Epithelial cell of prostate (primary cell): ENCODE measurements around the gene TRIM34.
"Not testable (repeated sequence)": the region's sequence is repeated elsewhere in the genome, so short reads cannot be mapped to it uniquely, and the experiment has no call there.

Experiments used
- DNase-seq: peaks from one replicate; pipeline ENCODE4 v3.0.0-alpha.2; 2011; ENCODE audit warnings: low read depth, low spot score
- H3K27ac ChIP-seq: fragments of 450-650 bp; 2 replicates; pipeline ENCODE4 v1.5.1; 2017; ENCODE audit warnings: mild to moderate bottlenecking

Gene TRIM34

GRCh38 chr11:5620651-5621521, 3.9 kb upstream of the TRIM34 start:
- H3K27ac ChIP-seq = peak overlapping the region; percentile 97
- DNase-seq = peak; percentile 63

GRCh38 chr11:5621580-5621979, 3.2 kb upstream of the TRIM34 start:
- no peak for DNase-seq
- H3K27ac ChIP-seq = peak overlapping the region; percentile 97

DNA sequence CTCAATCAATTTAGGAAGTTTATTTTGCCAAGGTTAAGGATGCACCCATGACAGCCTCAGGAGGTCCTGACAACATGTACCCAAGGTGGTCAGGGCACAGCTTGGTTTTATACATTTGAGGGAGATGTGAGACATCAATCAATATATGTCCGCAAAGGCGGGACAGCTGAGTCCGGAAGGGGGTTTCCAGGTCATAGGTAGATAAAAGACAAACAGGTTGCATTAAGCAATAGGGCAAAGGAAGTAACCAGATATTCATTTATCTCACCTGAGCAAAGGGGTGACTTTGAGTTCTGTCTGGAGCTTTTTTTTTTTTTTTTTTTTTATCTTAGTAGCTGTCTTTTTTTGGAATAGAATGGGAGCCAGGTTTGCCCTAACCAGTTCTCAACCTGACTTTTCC, 2.0 kb upstream of the TRIM34 start:
- no peak overlapping the region for H3K27ac ChIP-seq
- DNase-seq = no peak

- DNase-seq = no peak
- peak overlapping the region; percentile 65 for H3K27ac ChIP-seq
Measured at GRCh38 chr11:5625281-5625680, 480 bp downstream of the TRIM34 start.

GRCh38 chr11:5626196-5626595, 1.4 kb downstream of the TRIM34 start:
- peak overlapping the region; percentile 65 for H3K27ac ChIP-seq
- DNase-seq = no peak

GRCh38 chr11:5631417-5631816, 6.6 kb downstream of the TRIM34 start:
- no peak overlapping the region for H3K27ac ChIP-seq
- no peak for DNase-seq

DNA sequence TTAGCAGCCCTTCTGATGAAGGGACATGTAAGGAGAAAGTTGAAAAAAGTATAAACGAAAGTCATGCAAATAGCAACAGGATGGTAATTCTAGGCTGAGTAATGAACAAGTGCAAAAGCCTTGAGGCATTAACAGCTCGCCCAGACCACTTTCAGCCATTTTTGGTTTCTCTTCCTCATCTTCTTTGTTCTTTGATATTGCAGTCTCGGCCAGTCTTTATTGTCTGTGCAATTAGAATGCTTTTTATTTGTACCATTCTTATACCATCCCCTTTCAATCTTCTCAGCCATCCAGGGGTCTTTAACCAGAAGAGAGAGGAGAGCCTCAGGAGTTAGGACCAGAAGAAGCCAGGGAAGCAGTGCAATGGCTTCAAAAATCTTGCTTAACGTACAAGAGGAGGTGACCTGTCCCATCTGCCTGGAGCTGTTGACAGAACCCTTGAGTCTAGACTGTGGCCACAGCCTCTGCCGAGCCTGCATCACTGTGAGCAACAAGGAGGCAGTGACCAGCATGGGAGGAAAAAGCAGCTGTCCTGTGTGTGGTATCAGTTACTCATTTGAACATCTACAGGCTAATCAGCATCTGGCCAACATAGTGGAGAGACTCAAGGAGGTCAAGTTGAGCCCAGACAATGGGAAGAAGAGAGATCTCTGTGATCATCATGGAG, 7.3 kb downstream of the TRIM34 start:
- no peak overlapping the region for H3K27ac ChIP-seq
- DNase-seq = no peak

DNA sequence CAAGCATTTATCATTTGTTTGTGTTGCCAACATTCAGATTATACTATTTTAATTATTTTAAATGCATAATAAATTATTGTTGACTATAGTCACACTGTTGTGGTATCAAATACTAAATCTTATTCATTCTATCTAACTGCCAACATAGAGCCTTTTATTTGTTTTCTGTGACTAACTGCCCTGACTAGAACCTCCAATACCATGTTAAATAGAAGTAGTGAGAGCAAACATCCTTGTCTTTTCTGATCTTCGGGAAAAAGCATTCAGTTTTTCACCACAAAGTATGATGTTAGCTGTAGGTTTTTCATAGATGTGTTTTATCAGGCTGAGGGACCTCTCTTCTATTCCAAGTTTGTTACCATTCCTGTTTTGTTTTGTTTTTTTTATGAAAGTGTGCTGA, 15.2 kb downstream of the TRIM34 start:
- DNase-seq = no peak

GRCh38 chr11:5643585-5643984, 18.8 kb downstream of the TRIM34 start:
- H3K27ac ChIP-seq = no peak overlapping the region
- DNase-seq = no peak

More for the DNA sequence above, 15.2 kb downstream of the TRIM34 start:
- no peak overlapping the region for H3K27ac ChIP-seq

DNA sequence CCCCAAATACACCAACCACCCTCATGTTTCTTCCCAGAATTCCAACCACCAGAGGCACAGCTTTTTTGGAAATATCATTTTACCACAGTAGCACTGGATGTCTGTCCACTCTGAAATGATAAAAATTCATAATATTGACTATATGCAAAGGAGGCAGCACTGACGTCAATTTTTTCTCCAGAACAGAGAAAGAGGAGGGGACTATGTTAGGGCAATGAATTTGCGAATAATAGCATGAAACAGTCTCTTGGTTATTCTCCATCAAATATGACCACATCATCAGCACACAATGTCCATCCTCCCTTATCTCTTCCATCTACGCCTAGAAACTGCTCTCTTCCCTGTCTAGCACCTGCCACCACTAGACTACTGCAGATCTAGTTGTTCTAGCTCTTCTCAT, 21.3 kb downstream of the TRIM34 start:
- DNase-seq = no peak
- H3K27ac ChIP-seq = no peak overlapping the region

- H3K27ac ChIP-seq = no peak overlapping the region
- no peak for DNase-seq
Measured at GRCh38 chr11:5655474-5655873, 30.7 kb downstream of the TRIM34 start.

GRCh38 chr11:5656956-5657355, 32.2 kb downstream of the TRIM34 start:
- H3K27ac ChIP-seq, DNase-seq: not testable (repeated sequence)

- no peak overlapping the region for H3K27ac ChIP-seq
Measured at GRCh38 chr11:5658318-5658717, 33.5 kb downstream of the TRIM34 start.

DNA sequence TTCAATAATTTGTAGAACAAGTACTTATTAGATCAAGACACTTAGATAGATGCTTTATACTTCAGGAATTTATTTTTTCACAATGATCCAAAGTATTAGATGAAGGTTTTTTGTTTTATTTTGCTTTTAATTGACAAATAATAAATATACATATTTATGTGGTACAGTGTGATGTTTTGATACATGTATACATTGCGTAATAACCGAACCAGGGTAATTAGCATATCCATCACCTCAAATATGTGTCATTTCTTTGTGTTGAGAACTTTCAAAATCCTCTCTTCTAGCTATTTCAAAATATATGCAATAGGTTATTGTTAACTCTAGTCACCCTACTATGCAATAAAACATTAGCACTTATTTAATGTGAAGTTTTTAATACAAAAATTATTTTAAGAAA, 38.7 kb downstream of the TRIM34 start:
- no peak for DNase-seq
- H3K27ac ChIP-seq = no peak overlapping the region

More at GRCh38 chr11:5658318-5658717, 33.5 kb downstream of the TRIM34 start:
- no peak for DNase-seq

DNA sequence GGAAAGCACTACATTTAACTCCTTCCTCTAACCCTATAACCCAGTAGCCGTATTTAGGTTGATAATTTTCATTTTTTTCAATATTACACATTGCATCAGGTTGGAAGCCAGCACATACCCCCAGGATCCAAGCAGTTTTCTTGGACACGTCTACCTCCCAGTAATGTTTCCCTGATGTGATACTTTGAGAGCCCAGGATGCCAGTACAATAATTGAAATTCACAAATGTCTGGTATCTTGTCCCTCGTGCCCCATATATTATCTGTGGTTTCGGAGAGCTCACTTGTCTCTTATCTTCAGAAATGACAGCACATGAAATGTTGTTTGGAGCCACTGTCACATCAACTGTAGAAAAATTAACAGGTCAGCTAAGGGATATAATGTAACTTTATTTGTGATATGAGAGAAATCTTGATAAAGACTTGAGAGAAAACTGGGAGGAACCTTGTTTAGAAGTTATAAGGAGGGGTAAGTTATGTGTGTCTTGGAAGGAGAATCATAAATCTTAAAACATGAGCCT, 40.3 kb downstream of the TRIM34 start:
- no peak for DNase-seq

GRCh38 chr11:5665746-5666401, 41.1 kb downstream of the TRIM34 start:
- no peak for DNase-seq
- H3K27ac ChIP-seq = no peak overlapping the region

More for the DNA sequence above, 40.3 kb downstream of the TRIM34 start:
- no peak overlapping the region for H3K27ac ChIP-seq

DNA sequence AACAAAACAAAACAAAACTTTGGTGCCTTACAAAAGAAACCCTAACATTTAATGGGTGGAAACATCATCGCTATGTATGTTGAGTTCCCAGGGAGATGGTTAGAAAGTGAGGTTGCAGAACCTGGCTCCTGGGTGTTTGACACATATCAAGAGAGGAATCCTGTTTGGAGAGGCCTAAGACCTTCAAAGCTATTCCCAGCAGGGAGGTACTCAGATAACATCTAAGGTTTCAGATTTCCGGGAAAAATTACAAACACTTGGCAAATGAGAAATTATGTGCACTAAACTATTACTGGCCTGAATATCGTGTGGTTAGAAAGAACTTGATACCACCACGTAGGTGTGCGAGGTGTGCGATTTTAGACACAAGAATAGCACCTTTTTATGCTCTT, 41.6 kb downstream of the TRIM34 start:
- no peak overlapping the region for H3K27ac ChIP-seq
- no peak for DNase-seq

- DNase-seq = no peak
- no peak overlapping the region for H3K27ac ChIP-seq
Measured at GRCh38 chr11:5671831-5672230, 47.0 kb downstream of the TRIM34 start.

DNA sequence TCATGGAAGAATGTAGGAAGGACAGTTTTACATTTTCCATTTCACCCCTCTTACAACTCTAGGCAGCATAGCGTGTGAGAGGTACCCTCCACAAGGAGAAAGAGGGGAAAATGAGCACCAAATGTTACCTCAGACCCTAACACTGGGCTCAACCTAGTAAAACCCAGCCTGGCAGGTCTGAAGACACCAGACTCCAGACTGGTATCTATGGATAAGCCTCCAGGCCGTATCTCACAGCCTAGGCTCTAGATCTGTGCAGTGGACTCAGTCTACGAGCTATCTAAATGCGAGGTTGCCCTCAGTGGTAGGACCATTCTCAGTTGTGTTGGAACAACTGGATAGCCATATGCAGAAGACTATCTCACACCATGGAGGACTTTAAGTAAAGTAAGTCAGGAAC, 49.6 kb downstream of the TRIM34 start:
- no peak for DNase-seq

GRCh38 chr11:5679811-5680210, 55.0 kb downstream of the TRIM34 start:
- DNase-seq = no peak
- H3K27ac ChIP-seq = no peak overlapping the region

More for the DNA sequence above, 49.6 kb downstream of the TRIM34 start:
- no peak overlapping the region for H3K27ac ChIP-seq
